AG04449 (cell line): ENCODE measurements around the gene GSG1L.

Experiments
- CTCF ChIA-PET: fragments of 350-600 bp; formaldehyde crosslinking; extraction: SDS; loops from one replicate; lab custom pipeline; 2021; ENCODE audit warnings: antibody characterized with exemption; lab: Yijun Ruan, JAX
- POLR2A ChIA-PET: fragments of 400-600, 350-600 bp; formaldehyde crosslinking; extraction: SDS; loops from one replicate; lab custom pipeline; 2020; ENCODE audit warnings: antibody characterized with exemption, inconsistent platforms; lab: Yijun Ruan, JAX
- DNase-seq: peaks from one replicate; pipeline ENCODE4 v3.0.0-alpha.2; 2010; ENCODE audit warnings: low read depth, low spot score
- H3K4me3 ChIP-seq: 2 replicates; pipeline ENCODE4 v1.5.1; 2011; ENCODE audit warnings: low read depth, mild to moderate bottlenecking, control low read depth, low read length
- CTCF ChIP-seq: IDR thresholded peaks from one replicate; pipeline ENCODE4 v1.5.1; 2011; ENCODE audit warnings: mild to moderate bottlenecking, moderate library complexity, low read length, control low read depth, inconsistent platforms; ENCODE audit not compliant: insufficient read depth; ENCODE audit errors: missing control alignments

Gene GSG1L

GRCh38 chr16:27778926-27779570 is 284.5 kb downstream of the GSG1L start:
- no peak for TF ChIP-seq CTCF
- ChIA-PET POLR2A (no interaction called here), CTCF (interaction anchor here (0.6 to 3.2 kb wide), 7 partner anchors 7 to 293 kb away, joined by 3 to 39 read pairs (median 8); no protein-coding TSS in a partner anchor)
- H3K4me3 ChIP-seq = no peak overlapping the region
- no peak for DNase-seq

- DNase-seq = no peak
- no peak for TF ChIP-seq CTCF
- no peak overlapping the region for H3K4me3 ChIP-seq
- ChIA-PET POLR2A (no interaction called here), CTCF (interaction anchor here (1.6 to 3.2 kb wide), 4 partner anchors 17 to 293 kb away, joined by 4 to 39 read pairs (median 8); no protein-coding TSS in a partner anchor)
Observed at GRCh38 chr16:27778171-27778925, 285.2 kb downstream of the GSG1L start.

GRCh38 chr16:27777527-27777926 is 286.0 kb downstream of the GSG1L start:
- CTCF ChIA-PET = interaction anchor here (1.5 to 1.7 kb wide), 2 partner anchors 293 to 440 kb away, joined by 3 to 6 read pairs; no protein-coding TSS in a partner anchor

GRCh38 chr16:27776556-27777225 is 286.8 kb downstream of the GSG1L start:
- H3K4me3 ChIP-seq = no peak overlapping the region
- TF ChIP-seq CTCF = no peak
- DNase-seq = no peak
- ChIA-PET POLR2A (no interaction called here), CTCF (interaction anchor here (1.5 to 1.7 kb wide), 2 partner anchors 294 to 441 kb away, joined by 3 to 6 read pairs; no protein-coding TSS in a partner anchor)

More at GRCh38 chr16:27777527-27777926, 286.0 kb downstream of the GSG1L start:
- no peak overlapping the region for H3K4me3 ChIP-seq
- POLR2A ChIA-PET = no interaction called here
- DNase-seq = no peak
- TF ChIP-seq CTCF = no peak

GRCh38 chr16:27775254-27775653 is 288.3 kb downstream of the GSG1L start:
- no peak for TF ChIP-seq CTCF
- no peak for DNase-seq
- POLR2A ChIA-PET = no interaction called here
- CTCF ChIA-PET = interaction anchor here (0.6 kb wide), 1 partner anchor 8 kb away, joined by 3 read pairs; no protein-coding TSS in a partner anchor
- H3K4me3 ChIP-seq = no peak overlapping the region
